ENCODE results near the gene BGN.

GRCh38 chrX:153494061-153494460 is 719 bp upstream of the BGN start:
- TF ChIP-seq EZH2 (IDR thresholded peaks at IDR 0.05; ENCODE audit: borderline replicate concordance, insufficient read depth, low read depth, low read length, poor library complexity, severe bottlenecking) (no peak), CTCF (IDR thresholded peaks at IDR 0.05) (no peak)
